DND-41 (cell line): ENCODE measurements around the gene TCEA2.

ENCODE experiments used
- ATAC-seq: fragments of 200-7000 bp; cut with Tn5 transposase; 3 replicates; pipeline ENCODE4 v1.9.1; 2021; ENCODE audit warnings: low read depth; ENCODE audit not compliant: insufficient read depth
- DNase-seq: peaks from one replicate; pipeline ENCODE4 v3.0.0-alpha.2; 2020
- H2AFZ ChIP-seq: 2 replicates; pipeline ENCODE4 v1.6.0; 2012; ENCODE audit warnings: low read depth, low read length
- H3K27ac ChIP-seq: 2 replicates; pipeline ENCODE4 v1.5.1; 2012; ENCODE audit warnings: low read length, inconsistent platforms
- H3K27me3 ChIP-seq: fragments of 200-600 bp; sonication (generic); 2 replicates; pipeline ENCODE4 v1.6.0; 2012; ENCODE audit warnings: low read length, mild to moderate bottlenecking, inconsistent platforms; ENCODE audit not compliant: insufficient read depth, poor library complexity
- H3K36me3 ChIP-seq: 2 replicates; pipeline ENCODE4 v1.5.1; 2012; ENCODE audit warnings: low read length, inconsistent platforms; ENCODE audit not compliant: insufficient read depth
- H3K4me1 ChIP-seq: 2 replicates; pipeline ENCODE4 v1.5.1; 2012; ENCODE audit warnings: mild to moderate bottlenecking, low read length; ENCODE audit not compliant: insufficient read depth
- H3K4me2 ChIP-seq: 2 replicates; pipeline ENCODE4 v1.6.0; 2012; ENCODE audit warnings: mild to moderate bottlenecking, moderate library complexity, low read length, inconsistent platforms; ENCODE audit not compliant: insufficient read depth
- H3K4me3 ChIP-seq, 2 experiments: fragments of 200-600 bp in 1 of 2; shearing (Covaris generic) in 1 of 2; 2 replicates each; pipeline ENCODE4 v1.5.1; 2012 to 2016; ENCODE audit warnings: inconsistent platforms in 2 of 2, low read length in 2 of 2, mild to moderate bottlenecking in 2 of 2, low read depth in 1 of 2, moderate library complexity in 1 of 2
- H3K79me2 ChIP-seq: 2 replicates; pipeline ENCODE4 v1.6.0; 2012; ENCODE audit warnings: low read length, inconsistent platforms; ENCODE audit not compliant: insufficient read depth
- H3K9ac ChIP-seq: 2 replicates; pipeline ENCODE4 v1.6.0; 2012; ENCODE audit warnings: low read depth, mild to moderate bottlenecking, inconsistent platforms, low read length, moderate library complexity
- H3K9me3 ChIP-seq: 2 replicates; pipeline ENCODE4 v1.5.1; 2012; ENCODE audit warnings: low read length, moderate library complexity, mild to moderate bottlenecking, inconsistent platforms; ENCODE audit not compliant: insufficient read depth, severe bottlenecking
- H4K20me1 ChIP-seq: 2 replicates; pipeline ENCODE4 v1.6.0; 2012; ENCODE audit warnings: low read length; ENCODE audit not compliant: insufficient read depth
- CTCF ChIP-seq: IDR thresholded peaks from 2 replicates; pipeline ENCODE4 v1.5.1; 2012; ENCODE audit warnings: borderline replicate concordance, low read length, moderate library complexity, mild to moderate bottlenecking; ENCODE audit not compliant: poor library complexity, severe bottlenecking; ENCODE audit errors: extremely low read depth
- EZH2 ChIP-seq: IDR thresholded peaks from 3 replicates; pipeline ENCODE4 v1.6.1; 2012; ENCODE audit warnings: borderline replicate concordance, low read depth, mild to moderate bottlenecking, moderate library complexity, low read length, inconsistent platforms; ENCODE audit not compliant: severe bottlenecking

The TCEA2 gene

GRCh38 chr20:64041781-64042053, 21.3 kb upstream of the TCEA2 start:
- Histone ChIP-seq H3K9ac (peak overlapping the region; percentile 52; the same call in 1 of the 2 replicates), H3K27ac (no peak overlapping the region)

GRCh38 chr20:64042054-64042781, 20.8 kb upstream of the TCEA2 start:
- Histone ChIP-seq H3K27ac (peak overlapping the region; percentile 20; the same call in 1 of the 2 replicates), H4K20me1 (peaks cover 8% of the 10 kb centered on the region; the same call in 1 of the 2 replicates), H3K4me3 (peak overlapping the region in 1 of 2 experiments; percentile 52; a peak in 2 of 4 replicates), H3K9ac (peak overlapping the region; percentile 52), H3K36me3 (no peaks in the 10 kb centered on the region), H3K79me2 (no peaks in the 10 kb centered on the region), H3K27me3 (peaks cover 42% of the 10 kb centered on the region), H2AFZ (peak overlapping the region; percentile 63), H3K4me2 (peak overlapping the region; percentile 66), H3K9me3 (no peaks in the 10 kb centered on the region), H3K4me1 (peaks cover 34% of the 10 kb centered on the region)
- ATAC-seq (no peak), DNase-seq (peak; percentile 46)
- TF ChIP-seq CTCF (no peak), EZH2 (peak; percentile 94)

More at GRCh38 chr20:64041781-64042053, 21.3 kb upstream of the TCEA2 start:
- TF ChIP-seq CTCF (no peak), EZH2 (no peak)
- Histone ChIP-seq H2AFZ (0 out of 2 replicates have a peak overlapping the region, but pooled peaks have one; percentile 63), H3K36me3 (no peaks in the 10 kb centered on the region), H3K4me3 (peak overlapping the region in 1 of 2 experiments; percentile 52; a peak in 2 of 4 replicates), H3K9me3 (no peaks in the 10 kb centered on the region), H3K27me3 (peaks cover 42% of the 10 kb centered on the region), H3K79me2 (no peaks in the 10 kb centered on the region), H4K20me1 (peaks cover 8% of the 10 kb centered on the region; the same call in 1 of the 2 replicates), H3K4me2 (peak overlapping the region; percentile 66), H3K4me1 (peaks cover 34% of the 10 kb centered on the region)
- DNase-seq, result no peak
- no peak for ATAC-seq

- Histone ChIP-seq H3K4me2 (no peak overlapping the region), H3K27me3 (peaks cover 35% of the 10 kb centered on the region), H3K36me3 (no peaks in the 10 kb centered on the region), H3K4me3 (no peak overlapping the region), H3K4me1 (peaks cover 23% of the 10 kb centered on the region), H4K20me1 (peaks cover 8% of the 10 kb centered on the region; the same call in 1 of the 2 replicates), H3K9ac (no peak overlapping the region), H2AFZ (no peak overlapping the region), H3K9me3 (no peaks in the 10 kb centered on the region), H3K79me2 (no peaks in the 10 kb centered on the region), H3K27ac (no peak overlapping the region)
- no peak for TF ChIP-seq EZH2
- TF ChIP-seq CTCF, result no peak
- DNase-seq (no peak), ATAC-seq (no peak)
Observed at GRCh38 chr20:64043768-64044167, 19.2 kb upstream of the TCEA2 start.
